ENCODE data around the gene NR0B1. TPM values are rescaled to one million over a fixed set of nuclear protein-coding genes. Genes with fewer than 3 reads are reported as not detected.

NR0B1 gene
- total and polyA plus RNA-seq, 8 donors: 0.13 to 6.9 (median 0.37) TPM

GRCh38 chrX:30308263-30309138 lies 689 bp downstream of the NR0B1 start:
- Histone ChIP-seq H3K27ac (no peak overlapping the region), H3K27me3 (peaks cover 0 to 42% (median 9%) of the 10 kb centered on the region in 4 donors), H3K36me3 (no peaks in the 10 kb centered on the region), H3K4me1 (no peaks in the 10 kb centered on the region), H3K4me3 (no peak overlapping the region), H3K9me3 (no peaks in the 10 kb centered on the region)
- TF ChIP-seq, protein P1, sequence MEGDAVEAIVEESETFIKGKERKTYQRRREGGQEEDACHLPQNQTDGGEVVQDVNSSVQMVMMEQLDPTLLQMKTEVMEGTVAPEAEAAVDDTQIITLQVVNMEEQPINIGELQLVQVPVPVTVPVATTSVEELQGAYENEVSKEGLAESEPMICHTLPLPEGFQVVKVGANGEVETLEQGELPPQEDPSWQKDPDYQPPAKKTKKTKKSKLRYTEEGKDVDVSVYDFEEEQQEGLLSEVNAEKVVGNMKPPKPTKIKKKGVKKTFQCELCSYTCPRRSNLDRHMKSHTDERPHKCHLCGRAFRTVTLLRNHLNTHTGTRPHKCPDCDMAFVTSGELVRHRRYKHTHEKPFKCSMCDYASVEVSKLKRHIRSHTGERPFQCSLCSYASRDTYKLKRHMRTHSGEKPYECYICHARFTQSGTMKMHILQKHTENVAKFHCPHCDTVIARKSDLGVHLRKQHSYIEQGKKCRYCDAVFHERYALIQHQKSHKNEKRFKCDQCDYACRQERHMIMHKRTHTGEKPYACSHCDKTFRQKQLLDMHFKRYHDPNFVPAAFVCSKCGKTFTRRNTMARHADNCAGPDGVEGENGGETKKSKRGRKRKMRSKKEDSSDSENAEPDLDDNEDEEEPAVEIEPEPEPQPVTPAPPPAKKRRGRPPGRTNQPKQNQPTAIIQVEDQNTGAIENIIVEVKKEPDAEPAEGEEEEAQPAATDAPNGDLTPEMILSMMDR (IDR thresholded peaks at IDR 0.05): no peak
- WGBS, 2 donors: 5 to 28% methylated on average over 63 to 71 of the region's 71 CpGs
- intact Hi-C loops (cut with DNase I): no loop called here
- ATAC-seq (peak in 3 of 4 donors; percentile 33 to 77 (median 65)), FAIRE-seq (no peak), DNase-seq (peak in 3 of 6 donors; percentile 14 to 66 (median 60))

DNA sequence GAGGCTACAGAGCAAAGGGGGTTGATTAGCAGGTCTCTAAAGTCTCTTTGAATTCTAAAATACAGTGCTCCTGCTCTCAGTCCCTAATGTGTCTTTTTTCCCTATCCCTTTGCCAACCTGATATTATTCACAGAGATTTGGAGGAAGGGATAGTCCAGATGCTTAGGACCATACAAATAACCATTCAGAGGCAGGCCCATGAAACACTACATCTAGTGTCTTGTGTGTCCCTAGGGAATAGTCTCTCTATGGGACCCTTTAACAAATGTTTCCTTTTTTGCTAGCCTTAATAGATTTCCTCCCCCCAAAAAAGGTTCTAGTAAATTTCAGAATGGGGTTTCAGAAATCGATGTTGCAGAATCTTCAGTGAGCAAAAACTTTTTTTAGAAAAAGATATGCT lies 1.7 kb downstream of the NR0B1 start:
- Histone ChIP-seq H3K4me1 (no peaks in the 10 kb centered on the region), H3K27ac (no peak overlapping the region), H3K36me3 (no peaks in the 10 kb centered on the region), H3K27me3 (peaks cover 0 to 42% (median 9%) of the 10 kb centered on the region in 4 donors), H3K9me3 (no peaks in the 10 kb centered on the region), H3K4me3 (no peak overlapping the region)
- DNase-seq: no peak
- intact Hi-C loops (cut with DNase I): no loop called here
- WGBS, 2 donors: 62 to 69% methylated on average over 1 of the region's 1 CpG
- ATAC-seq: no peak
- FAIRE-seq: no peak
- TF ChIP-seq, protein P1 (IDR thresholded peaks at IDR 0.05): no peak

DNA sequence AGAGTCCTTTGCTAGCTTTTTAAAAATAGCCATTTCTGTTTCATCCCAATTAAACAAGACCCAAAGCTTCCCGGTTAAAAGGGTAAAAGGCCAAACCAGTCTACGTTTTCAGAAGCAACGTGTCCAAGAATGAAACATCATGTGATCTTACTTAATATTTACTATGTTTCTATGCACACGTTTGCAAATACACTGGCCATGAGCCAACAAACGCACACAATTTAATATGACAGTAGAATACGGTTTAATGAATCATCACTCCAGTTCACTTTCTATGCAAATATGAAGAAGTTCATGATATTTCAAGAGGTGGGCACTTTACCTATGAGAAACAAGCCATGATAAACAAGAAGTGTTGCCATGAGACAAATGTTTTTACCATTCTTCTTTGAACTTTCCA lies 4.3 kb downstream of the NR0B1 start:
- intact Hi-C loops (cut with DNase I): no loop called here
- no peak overlapping the region for H3K27ac ChIP-seq
- DNase-seq: no peak
- ATAC-seq: no peak
- TF ChIP-seq, protein P1 (IDR thresholded peaks at IDR 0.05): no peak
- H3K4me1 ChIP-seq: no peaks in the 10 kb centered on the region
- H3K27me3 ChIP-seq: peaks cover 0 to 51% (median 9%) of the 10 kb centered on the region in 4 donors
- H3K4me3 ChIP-seq: no peak overlapping the region
- FAIRE-seq: no peak
- 50 to 54% methylated on average over 6 of the region's 6 CpGs for WGBS, 2 donors
- H3K36me3 ChIP-seq: no peaks in the 10 kb centered on the region
- no peaks in the 10 kb centered on the region for H3K9me3 ChIP-seq

DNA sequence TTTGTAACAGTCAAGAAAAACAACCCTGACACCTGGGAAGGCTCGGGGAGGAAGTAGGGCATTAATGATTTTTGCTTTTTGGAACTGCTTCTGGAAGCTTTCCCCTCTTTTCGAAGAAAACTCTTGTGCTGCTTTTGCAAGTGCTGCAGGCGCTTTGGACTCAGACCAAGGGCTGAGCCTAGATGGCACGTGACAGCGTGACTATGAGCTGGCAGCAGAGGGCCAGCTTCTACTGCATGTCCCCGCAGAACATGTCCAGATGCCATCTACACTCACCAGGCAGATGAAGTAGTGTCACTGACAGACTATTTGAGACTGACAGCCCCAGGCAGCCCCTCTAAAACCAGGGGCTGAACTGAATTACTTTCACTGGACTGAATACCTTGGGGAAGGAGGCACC lies 6.2 kb downstream of the NR0B1 start:
- ATAC-seq: peak in 2 of 4 donors; percentile 33 to 60
- Histone ChIP-seq H3K4me1 (no peaks in the 10 kb centered on the region), H3K9me3 (no peaks in the 10 kb centered on the region), H3K36me3 (no peaks in the 10 kb centered on the region), H3K27ac (no peak overlapping the region), H3K4me3 (no peak overlapping the region), H3K27me3 (peaks cover 0 to 51% (median 11%) of the 10 kb centered on the region in 4 donors)
- TF ChIP-seq, protein P1 (IDR thresholded peaks at IDR 0.05): no peak
- intact Hi-C loops (cut with DNase I): no loop called here
- no peak for FAIRE-seq
- WGBS, 2 donors: 18 to 25% methylated on average over 6 of the region's 6 CpGs
- peak in 1 of 6 donors; percentile 49 for DNase-seq

DNA sequence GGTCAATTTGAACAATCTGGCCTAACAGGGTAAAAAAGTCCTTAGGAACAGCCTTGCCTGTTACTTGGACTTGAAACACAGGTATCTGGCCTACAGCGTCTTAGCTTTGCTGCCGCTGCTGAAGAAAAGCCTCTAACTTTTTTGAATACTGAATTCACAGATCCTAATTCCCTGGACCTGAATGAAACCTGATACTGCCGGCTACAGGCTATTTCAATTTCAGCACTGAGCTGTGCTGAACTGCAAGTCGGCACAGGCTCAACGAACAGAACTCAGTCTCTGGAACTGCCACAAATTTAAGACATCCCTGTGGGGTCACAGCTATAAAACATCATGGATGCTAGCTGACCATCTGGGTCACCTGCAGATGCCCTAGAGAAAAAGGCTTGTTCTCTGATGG lies 7.2 kb downstream of the NR0B1 start:
- ATAC-seq: no peak
- Histone ChIP-seq H3K27ac (no peak overlapping the region), H3K4me3 (no peak overlapping the region), H3K4me1 (no peaks in the 10 kb centered on the region), H3K36me3 (no peaks in the 10 kb centered on the region), H3K27me3 (peaks cover 0 to 49% (median 10%) of the 10 kb centered on the region in 4 donors), H3K9me3 (no peaks in the 10 kb centered on the region)
- FAIRE-seq: no peak
- WGBS, 2 donors: 13 to 28% methylated on average over 5 of the region's 5 CpGs
- intact Hi-C loops (cut with DNase I): no loop called here
- TF ChIP-seq, protein P1 (IDR thresholded peaks at IDR 0.05): no peak
- no peak for DNase-seq

Data from pancreas (tissue), 10 donors.